HepG2 (cell line): ENCODE data around the gene SMIM41. TPM values are rescaled to one million over a fixed set of nuclear protein-coding genes. Genes with fewer than 3 reads are reported as not detected.

Experiments used
- AHR ChIP-seq: IDR thresholded peaks from 2 replicates; pipeline ENCODE4 v1.6.1; 2018; ENCODE audit warnings: missing genetic modification reagents, missing compliant biosample characterization
- DNMT3B ChIP-seq: conservative IDR thresholded peaks from 2 replicates; pipeline ENCODE4 v1.6.1; 2016; ENCODE audit warnings: missing biosample characterization, control low read depth
- MED13 ChIP-seq: sonication (generic); formaldehyde crosslinking; IDR thresholded peaks from 2 replicates; pipeline ENCODE4 v1.5.0; 2020; ENCODE audit warnings: missing genetic modification reagents
- SMAD1 ChIP-seq: sonication (generic); formaldehyde crosslinking; IDR thresholded peaks from 2 replicates; pipeline ENCODE4 v1.4.0; 2020; ENCODE audit warnings: missing genetic modification reagents, low read depth, mild to moderate bottlenecking, borderline replicate concordance
- SMARCC2 ChIP-seq: fragments of 450-650 bp; IDR thresholded peaks from 2 replicates; pipeline ENCODE4 v1.6.1; 2017; ENCODE audit warnings: antibody characterized with exemption, mild to moderate bottlenecking
- SRSF1 ChIP-seq: fragments of 200-400 bp; formaldehyde crosslinking; optimal IDR thresholded peaks from 2 replicates; pipeline ENCODE3; 2017; ENCODE audit warnings: mild to moderate bottlenecking, low read depth, low read length, moderate library complexity
- SRSF4 ChIP-seq: fragments of 200-400 bp; formaldehyde crosslinking; IDR thresholded peaks from one replicate; pipeline ENCODE4 v1.6.1; 2018; ENCODE audit warnings: mild to moderate bottlenecking, low read depth, low read length, moderate library complexity; ENCODE audit not compliant: poor library complexity, severe bottlenecking
- THRA ChIP-seq: sonication (generic); formaldehyde crosslinking; IDR thresholded peaks from 2 replicates; pipeline ENCODE4 v1.4.0; 2020; ENCODE audit warnings: missing genetic modification reagents, borderline replicate concordance
- ZNF552 ChIP-seq: sonication (generic); formaldehyde crosslinking; IDR thresholded peaks from 2 replicates; pipeline ENCODE4 v1.9.0; 2022; ENCODE audit warnings: missing genetic modification reagents, mild to moderate bottlenecking, borderline replicate concordance
- ZNF747 ChIP-seq: sonication (generic); formaldehyde crosslinking; IDR thresholded peaks from 2 replicates; pipeline ENCODE4 v1.8.1; 2023; ENCODE audit warnings: missing genetic modification reagents, mild to moderate bottlenecking, borderline replicate concordance
- polyA plus RNA-seq, 8 experiments: library from polyadenylated mRNA; depleted of rRNA in 3 of 8; stranded (reverse) in 7 of 8; unstranded in 1 of 8; fragments of >200 nt; fragmentation: Illumina TruSeq in 4 of 8; extraction: Trizol in 4 of 8; gene quantifications; 2 replicates each; pipeline versions ENCODE4 v1.2.1 to v1.2.3, GENCODE V29; 2011 to 2016; ENCODE audit warnings: low read depth in 4 of 8, missing spikeins in 1 of 8, mixed read lengths in 1 of 8; ENCODE audit not compliant: insufficient read depth in 1 of 8
- total RNA-seq, 5 experiments: library from RNA; depleted of rRNA; stranded (reverse); fragments of >200 nt; fragmentation: Illumina TruSeq; extraction: Trizol; gene quantifications; 2 replicates each; pipeline ENCODE4 v1.2.3, GENCODE V29; 2016; ENCODE audit warnings: low read depth in 1 of 5
- TF ChIP-seq, protein P1 (sequence below): sonication (generic); formaldehyde crosslinking; IDR thresholded peaks from 2 replicates; pipeline ENCODE4 v1.4.0; 2020; ENCODE audit warnings: low read depth, mild to moderate bottlenecking, missing genetic modification reagents
- TF ChIP-seq, protein P2 (sequence below): sonication (generic); formaldehyde crosslinking; IDR thresholded peaks from 2 replicates; pipeline ENCODE4 v1.5.0; 2020; ENCODE audit warnings: mild to moderate bottlenecking, missing genetic modification reagents
- TF ChIP-seq, protein P3 (sequence below): fragments of 450-650 bp; IDR thresholded peaks from 2 replicates; pipeline ENCODE4 v1.6.1; 2016
- TF ChIP-seq, protein P4 (sequence below): sonication (generic); formaldehyde crosslinking; IDR thresholded peaks from 2 replicates; pipeline ENCODE4 v1.5.0; 2020; ENCODE audit warnings: mild to moderate bottlenecking, missing genetic modification reagents
- TF ChIP-seq, protein P5 (sequence below): sonication (generic); formaldehyde crosslinking; IDR thresholded peaks from 2 replicates; pipeline ENCODE4 v1.5.1; 2020; ENCODE audit warnings: mild to moderate bottlenecking, missing genetic modification reagents, moderate library complexity

SMIM41 gene
- total and polyA plus RNA-seq, 2 of the 13 experiments (the other 11 are each of a cell fraction or from before 2014, with no cell fraction given) = not detected

DNA sequence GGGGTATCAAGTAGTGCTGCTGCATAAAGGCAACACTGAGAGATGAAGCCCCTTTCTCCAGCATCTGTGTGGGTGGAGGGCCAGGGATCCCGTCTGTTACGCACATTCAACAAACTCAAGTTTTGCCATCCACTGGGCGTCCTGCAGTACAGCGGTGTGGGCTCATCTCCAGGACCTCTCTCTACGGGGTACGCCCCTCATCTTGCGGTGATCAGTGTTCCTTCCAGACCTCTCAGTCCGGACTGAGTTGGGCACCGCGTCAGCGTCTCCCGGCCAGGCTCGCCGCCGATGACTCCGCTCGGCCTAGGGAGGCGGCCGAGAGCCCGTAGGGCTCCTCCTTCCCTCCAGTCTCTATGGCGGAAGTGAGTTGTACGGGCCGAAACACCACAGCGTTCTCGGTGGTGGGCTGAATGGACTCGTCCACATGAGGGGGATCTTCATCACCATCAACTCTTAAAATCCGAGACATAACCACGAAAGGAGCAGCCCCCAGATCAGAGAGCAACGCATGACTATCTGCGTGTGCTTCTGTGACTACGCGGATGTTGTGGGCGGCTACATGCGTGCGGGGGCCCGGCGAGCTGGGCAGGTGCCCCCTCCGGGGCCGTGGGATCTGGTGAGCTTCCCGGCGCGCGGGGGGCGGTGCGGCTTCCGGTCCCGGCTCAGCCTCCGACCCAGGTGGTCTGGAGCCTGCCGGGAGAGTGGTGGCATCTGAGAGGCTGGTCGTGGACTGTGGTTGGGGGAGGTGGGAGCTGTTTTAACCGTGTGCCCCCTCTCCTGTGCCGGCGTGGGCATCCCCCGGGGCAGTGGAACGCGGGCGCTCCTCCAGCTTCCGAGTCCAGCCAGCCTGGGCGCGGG is 9.9 kb upstream of the SMIM41 start, which contains the start of gene ATG101 (continued):
- TF ChIP-seq, protein P1, sequence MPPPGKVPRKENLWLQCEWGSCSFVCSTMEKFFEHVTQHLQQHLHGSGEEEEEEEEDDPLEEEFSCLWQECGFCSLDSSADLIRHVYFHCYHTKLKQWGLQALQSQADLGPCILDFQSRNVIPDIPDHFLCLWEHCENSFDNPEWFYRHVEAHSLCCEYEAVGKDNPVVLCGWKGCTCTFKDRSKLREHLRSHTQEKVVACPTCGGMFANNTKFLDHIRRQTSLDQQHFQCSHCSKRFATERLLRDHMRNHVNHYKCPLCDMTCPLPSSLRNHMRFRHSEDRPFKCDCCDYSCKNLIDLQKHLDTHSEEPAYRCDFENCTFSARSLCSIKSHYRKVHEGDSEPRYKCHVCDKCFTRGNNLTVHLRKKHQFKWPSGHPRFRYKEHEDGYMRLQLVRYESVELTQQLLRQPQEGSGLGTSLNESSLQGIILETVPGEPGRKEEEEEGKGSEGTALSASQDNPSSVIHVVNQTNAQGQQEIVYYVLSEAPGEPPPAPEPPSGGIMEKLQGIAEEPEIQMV (CRISPR knock-in tag) = peak; percentile 95
- TF ChIP-seq, protein P2, sequence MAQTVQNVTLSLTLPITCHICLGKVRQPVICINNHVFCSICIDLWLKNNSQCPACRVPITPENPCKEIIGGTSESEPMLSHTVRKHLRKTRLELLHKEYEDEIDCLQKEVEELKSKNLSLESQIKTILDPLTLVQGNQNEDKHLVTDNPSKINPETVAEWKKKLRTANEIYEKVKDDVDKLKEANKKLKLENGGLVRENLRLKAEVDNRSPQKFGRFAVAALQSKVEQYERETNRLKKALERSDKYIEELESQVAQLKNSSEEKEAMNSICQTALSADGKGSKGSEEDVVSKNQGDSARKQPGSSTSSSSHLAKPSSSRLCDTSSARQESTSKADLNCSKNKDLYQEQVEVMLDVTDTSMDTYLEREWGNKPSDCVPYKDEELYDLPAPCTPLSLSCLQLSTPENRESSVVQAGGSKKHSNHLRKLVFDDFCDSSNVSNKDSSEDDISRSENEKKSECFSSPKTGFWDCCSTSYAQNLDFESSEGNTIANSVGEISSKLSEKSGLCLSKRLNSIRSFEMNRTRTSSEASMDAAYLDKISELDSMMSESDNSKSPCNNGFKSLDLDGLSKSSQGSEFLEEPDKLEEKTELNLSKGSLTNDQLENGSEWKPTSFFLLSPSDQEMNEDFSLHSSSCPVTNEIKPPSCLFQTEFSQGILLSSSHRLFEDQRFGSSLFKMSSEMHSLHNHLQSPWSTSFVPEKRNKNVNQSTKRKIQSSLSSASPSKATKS (CRISPR knock-in tag) = no peak
- no peak; the same call in none of the 2 replicates for TF ChIP-seq MED13 (CRISPR knock-in tag)
- TF ChIP-seq DNMT3B (CRISPR knock-in tag) = 0 out of 2 replicates have a peak, but pooled peaks have one; percentile 32
- TF ChIP-seq SMARCC2 = 0 out of 2 replicates have a peak, but pooled peaks have one; percentile 24
- TF ChIP-seq AHR (CRISPR knock-in tag) = no peak
- peak; percentile 63; the same call in 1 of the 2 replicates for TF ChIP-seq THRA (CRISPR knock-in tag)
- TF ChIP-seq, protein P3, sequence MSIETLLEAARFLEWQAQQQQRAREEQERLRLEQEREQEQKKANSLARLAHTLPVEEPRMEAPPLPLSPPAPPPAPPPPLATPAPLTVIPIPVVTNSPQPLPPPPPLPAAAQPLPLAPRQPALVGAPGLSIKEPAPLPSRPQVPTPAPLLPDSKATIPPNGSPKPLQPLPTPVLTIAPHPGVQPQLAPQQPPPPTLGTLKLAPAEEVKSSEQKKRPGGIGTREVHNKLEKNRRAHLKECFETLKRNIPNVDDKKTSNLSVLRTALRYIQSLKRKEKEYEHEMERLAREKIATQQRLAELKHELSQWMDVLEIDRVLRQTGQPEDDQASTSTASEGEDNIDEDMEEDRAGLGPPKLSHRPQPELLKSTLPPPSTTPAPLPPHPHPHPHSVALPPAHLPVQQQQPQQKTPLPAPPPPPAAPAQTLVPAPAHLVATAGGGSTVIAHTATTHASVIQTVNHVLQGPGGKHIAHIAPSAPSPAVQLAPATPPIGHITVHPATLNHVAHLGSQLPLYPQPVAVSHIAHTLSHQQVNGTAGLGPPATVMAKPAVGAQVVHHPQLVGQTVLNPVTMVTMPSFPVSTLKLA = 0 out of 2 replicates have a peak, but pooled peaks have one; percentile 28
- no peak for TF ChIP-seq SRSF1
- TF ChIP-seq SMAD1 (CRISPR knock-in tag) = peak; percentile 67; the same call in 1 of the 2 replicates
- no peak; the same call in 1 of the 2 replicates for TF ChIP-seq ZNF747 (CRISPR knock-in tag)
- TF ChIP-seq SRSF4 = no peak
- TF ChIP-seq, protein P4, sequence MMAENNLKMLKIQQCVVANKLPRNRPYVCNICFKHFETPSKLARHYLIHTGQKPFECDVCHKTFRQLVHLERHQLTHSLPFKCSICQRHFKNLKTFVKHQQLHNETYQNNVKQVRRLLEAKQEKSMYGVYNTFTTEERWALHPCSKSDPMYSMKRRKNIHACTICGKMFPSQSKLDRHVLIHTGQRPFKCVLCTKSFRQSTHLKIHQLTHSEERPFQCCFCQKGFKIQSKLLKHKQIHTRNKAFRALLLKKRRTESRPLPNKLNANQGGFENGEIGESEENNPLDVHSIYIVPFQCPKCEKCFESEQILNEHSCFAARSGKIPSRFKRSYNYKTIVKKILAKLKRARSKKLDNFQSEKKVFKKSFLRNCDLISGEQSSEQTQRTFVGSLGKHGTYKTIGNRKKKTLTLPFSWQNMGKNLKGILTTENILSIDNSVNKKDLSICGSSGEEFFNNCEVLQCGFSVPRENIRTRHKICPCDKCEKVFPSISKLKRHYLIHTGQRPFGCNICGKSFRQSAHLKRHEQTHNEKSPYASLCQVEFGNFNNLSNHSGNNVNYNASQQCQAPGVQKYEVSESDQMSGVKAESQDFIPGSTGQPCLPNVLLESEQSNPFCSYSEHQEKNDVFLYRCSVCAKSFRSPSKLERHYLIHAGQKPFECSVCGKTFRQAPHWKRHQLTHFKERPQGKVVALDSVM (CRISPR knock-in tag) = 0 out of 2 replicates have a peak, but pooled peaks have one; percentile 40
- no peak for TF ChIP-seq ZNF552 (CRISPR knock-in tag)
- TF ChIP-seq, protein P5, sequence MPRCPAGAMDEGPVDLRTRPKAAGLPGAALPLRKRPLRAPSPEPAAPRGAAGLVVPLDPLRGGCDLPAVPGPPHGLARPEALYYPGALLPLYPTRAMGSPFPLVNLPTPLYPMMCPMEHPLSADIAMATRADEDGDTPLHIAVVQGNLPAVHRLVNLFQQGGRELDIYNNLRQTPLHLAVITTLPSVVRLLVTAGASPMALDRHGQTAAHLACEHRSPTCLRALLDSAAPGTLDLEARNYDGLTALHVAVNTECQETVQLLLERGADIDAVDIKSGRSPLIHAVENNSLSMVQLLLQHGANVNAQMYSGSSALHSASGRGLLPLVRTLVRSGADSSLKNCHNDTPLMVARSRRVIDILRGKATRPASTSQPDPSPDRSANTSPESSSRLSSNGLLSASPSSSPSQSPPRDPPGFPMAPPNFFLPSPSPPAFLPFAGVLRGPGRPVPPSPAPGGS (CRISPR knock-in tag) = no peak
